GM21360 (cell line): Measurements from ENCODE around the gene YES1.

ENCODE experiments used
- ATAC-seq: cut with Tn5 transposase; IDR thresholded peaks from one replicate; pipeline ENCODE4 v1.9.1; 2021; ENCODE audit warnings: mild to moderate bottlenecking, moderate library complexity; ENCODE audit not compliant: unreplicated experiment

YES1 gene

DNA sequence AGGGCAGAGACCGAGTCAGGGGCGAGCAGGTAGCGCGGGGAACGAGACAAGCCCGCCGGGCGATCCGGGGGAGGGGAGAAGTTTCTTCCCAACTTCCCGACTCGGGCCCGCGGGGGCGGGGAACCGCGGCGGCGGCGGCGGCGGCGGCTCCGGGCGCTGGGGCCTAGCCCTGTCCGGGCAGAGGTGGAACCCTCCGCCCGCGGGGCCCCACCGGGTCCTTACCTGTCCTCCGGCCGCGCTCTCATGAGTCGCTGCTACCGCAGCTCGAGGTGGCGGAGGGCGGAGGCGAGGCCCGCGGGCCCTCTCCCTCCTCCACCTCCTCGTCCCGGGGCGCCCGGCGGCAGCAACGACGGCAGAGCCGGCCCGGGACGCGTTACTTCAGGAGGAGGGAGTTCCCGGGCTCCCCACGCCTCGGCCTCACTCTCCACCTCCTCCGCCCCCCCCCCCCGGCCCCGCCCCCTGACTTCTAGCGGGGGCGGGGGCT is at the start of gene YES1:
TSS of gene YES1 (minus strand) at position 351 of the 484 bp plus-strand sequence. CDS start 55,415 bp downstream, outside the sequence.
- peak; percentile 43 for ATAC-seq

- ATAC-seq, result no peak
Observed at GRCh38 chr18:857986-858385, 45.9 kb upstream of the YES1 start.

- ATAC-seq, result no peak
Observed at GRCh38 chr18:853471-853870, 41.4 kb upstream of the YES1 start.

GRCh38 chr18:850960-851359 is 38.9 kb upstream of the YES1 start:
- ATAC-seq, result no peak

- ATAC-seq, result no peak
Observed at GRCh38 chr18:849021-849420, 37.0 kb upstream of the YES1 start.

GRCh38 chr18:848062-848861 is 36.2 kb upstream of the YES1 start:
- ATAC-seq, result no peak

- ATAC-seq, result no peak
Observed at GRCh38 chr18:845152-845819, 33.2 kb upstream of the YES1 start.

- no peak for ATAC-seq
Observed at GRCh38 chr18:841647-842370, 29.8 kb upstream of the YES1 start.

DNA sequence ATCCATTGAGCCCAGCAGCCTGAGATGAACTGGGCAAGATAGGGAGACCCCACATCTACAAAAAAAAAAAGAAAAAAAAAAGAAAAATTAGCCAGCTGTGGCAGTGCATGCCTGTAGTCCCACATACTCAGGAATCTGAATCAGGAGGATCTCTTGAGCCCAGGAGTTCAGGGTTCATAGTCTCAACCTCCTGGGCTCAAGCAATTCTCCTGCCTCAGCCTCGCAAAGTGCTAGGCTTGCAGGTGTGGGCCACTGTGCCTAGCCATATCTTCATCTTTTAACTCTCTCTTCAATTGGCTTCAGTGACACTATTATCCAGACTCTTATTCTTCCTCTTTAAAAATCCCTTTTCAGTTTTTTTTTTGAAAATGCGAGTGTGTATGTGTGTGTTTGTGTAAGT is 28.5 kb upstream of the YES1 start:
- no peak for ATAC-seq

- no peak for ATAC-seq
Observed at GRCh38 chr18:840023-840408, 28.0 kb upstream of the YES1 start.

GRCh38 chr18:839224-840022 is 27.4 kb upstream of the YES1 start:
- peak; percentile 97 for ATAC-seq

DNA sequence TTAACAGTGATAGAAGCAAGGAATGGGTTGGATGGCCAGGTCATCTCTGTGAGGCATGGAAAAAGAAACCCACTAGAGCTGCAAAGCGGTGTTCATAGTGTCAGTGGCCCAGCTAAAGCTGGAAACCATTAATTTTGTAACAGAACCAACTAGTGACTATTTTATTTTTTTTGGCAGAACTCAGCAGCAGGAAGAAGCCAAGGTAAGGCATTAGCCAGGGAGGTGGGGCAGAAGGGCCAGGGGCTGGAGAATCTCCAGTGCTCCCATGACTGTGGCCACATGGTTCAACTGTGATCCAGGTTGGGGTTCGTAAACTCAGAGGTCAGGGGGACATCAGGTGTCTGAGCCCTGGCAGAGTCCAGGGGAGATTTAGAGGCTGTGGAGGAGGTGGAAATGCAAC is 25.9 kb upstream of the YES1 start:
- ATAC-seq, result no peak

DNA sequence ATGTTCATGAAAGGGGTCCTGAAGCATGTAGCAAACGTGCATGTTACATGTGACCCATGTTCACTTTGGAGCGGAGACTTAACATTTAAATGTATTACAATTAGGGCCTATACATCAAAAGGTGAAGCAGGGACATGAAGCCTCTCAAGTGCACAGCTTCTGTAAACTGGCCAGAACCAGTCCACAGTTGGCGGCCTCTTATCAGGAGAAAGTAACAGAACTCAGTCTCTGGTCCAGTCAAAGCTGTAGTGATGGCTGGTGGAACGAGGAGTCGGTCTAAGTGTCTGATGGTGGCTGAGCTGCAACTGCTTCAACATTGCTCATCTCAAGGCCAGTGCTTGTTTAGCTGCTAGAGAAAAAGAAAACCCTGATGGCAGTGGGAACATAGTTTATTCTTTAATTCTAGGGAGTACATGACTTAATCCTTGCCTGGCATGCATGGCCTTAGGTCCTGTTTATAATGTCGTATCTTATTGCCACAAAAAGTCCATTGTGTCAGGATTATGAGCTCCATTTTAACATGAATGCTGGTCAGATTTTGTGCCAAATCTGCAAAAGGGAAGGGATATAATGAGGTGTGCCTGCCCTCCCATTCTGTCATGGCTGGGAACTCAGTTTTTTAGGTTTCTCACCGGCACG is 22.2 kb upstream of the YES1 start:
- ATAC-seq, result no peak

DNA sequence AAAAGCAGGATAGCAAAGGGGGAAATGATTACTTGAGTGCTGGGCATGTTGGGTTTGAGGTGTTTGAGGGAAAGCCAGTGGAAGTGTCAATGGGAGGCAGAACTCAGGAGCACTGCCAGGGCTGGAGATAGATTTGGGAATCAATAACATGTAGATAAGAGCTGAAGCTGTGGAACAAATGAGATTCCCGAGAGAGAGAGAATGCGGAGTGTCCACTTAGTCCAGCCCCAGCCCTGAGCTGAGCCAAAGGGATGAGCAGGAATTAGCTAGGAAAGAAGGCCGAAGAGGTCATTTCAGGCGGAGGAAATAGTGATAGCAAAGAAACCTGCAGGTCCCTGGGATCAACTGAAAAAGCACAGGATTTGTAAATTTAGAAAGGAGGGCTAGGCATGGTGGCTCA is 21.2 kb upstream of the YES1 start:
- no peak for ATAC-seq

GRCh38 chr18:832085-832681 is 20.1 kb upstream of the YES1 start:
- ATAC-seq, result peak; percentile 40

DNA sequence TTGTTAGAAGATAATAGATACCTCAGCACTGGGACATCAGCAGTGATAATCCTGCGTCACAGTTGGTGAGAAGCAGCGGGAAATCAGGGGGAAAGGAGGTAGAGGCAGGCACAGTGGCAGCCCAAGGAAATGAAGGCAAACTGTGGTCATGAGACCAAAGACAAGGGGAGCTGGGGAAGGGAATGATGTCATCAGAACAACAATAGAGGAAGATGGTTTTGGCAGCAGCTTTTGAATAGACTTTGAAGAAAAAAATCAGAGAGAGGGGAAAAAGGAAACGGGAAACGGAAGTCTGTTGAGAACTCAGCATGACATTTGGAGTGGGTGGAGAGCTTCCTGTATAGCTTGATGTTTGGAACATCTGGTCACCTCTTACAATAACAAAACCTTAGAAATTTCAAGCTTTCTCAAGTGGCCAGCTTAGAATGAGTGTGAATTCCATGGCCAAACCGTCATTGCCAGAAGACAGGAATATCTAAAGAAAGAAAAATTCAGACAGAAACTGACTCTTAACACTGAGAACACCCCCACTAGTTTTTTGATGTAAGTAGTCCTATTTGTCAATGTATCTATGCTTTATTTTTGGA is 18.4 kb upstream of the YES1 start:
- ATAC-seq, result peak; percentile 67

GRCh38 chr18:829432-829831 is 17.4 kb upstream of the YES1 start:
- ATAC-seq, result no peak

DNA sequence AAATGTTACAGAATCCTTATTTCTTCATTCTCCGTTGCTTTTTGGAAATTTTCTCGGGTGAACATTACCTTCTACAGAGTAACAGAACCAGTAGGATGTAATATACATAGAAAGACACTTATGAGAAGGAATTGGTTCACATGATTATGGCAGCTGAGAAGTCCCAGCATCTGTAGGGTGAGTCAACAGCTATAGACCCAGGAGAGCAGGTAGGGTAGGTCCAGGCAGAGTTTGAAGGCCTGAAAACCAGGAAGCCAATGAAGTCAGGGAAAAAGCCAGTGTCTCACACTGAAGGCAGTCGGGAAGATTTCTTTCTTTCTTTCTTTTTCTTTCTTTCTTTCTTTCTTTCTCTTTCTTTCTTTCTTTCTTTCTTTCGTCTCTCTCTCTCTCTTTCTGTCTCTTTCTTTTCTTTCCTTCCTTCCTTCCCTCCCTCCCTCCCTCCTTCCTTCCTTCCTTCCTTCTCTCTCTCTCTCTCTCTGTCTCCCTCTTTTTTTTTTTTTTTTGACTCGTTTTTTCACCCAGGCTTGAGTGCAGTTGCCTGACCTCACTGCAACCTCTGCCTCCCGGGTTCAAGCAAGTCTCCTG is 15.1 kb upstream of the YES1 start:
- ATAC-seq, result no peak

- no peak for ATAC-seq
Observed at GRCh38 chr18:825891-826585, 14.0 kb upstream of the YES1 start.
